Ishikawa (cell line): Measurements from ENCODE around the gene RPP30.

ENCODE experiments used
- CREB1 ChIP-seq: IDR thresholded peaks from 2 replicates; pipeline ENCODE4 v1.6.1; 2012; ENCODE audit warnings: low read depth
- TAF1 ChIP-seq: IDR thresholded peaks from 2 replicates; pipeline ENCODE4 v1.6.1; 2012; ENCODE audit warnings: low read depth, mild to moderate bottlenecking

- no peak for TF ChIP-seq CREB1
- no peak for TF ChIP-seq TAF1
Observed at GRCh38 chr10:90893190-90893589, 21.4 kb downstream of the RPP30 start.
